GM12864 (cell line): ENCODE data around the gene LTBP1.

Experiments
- DNase-seq: peaks from one replicate; pipeline ENCODE4 v3.0.0-alpha.2; 2011; ENCODE audit warnings: low read depth
- H3K4me3 ChIP-seq: 2 replicates; pipeline ENCODE4 v1.5.1; 2011; ENCODE audit warnings: mild to moderate bottlenecking, low read depth, low read length, control low read depth
- TF ChIP-seq, protein P1 (sequence below): IDR thresholded peaks from 2 replicates; pipeline ENCODE4 v1.5.1; 2011; ENCODE audit warnings: low read depth, mild to moderate bottlenecking, moderate library complexity, low read length, control low read depth, inconsistent platforms; ENCODE audit errors: missing control alignments

Gene LTBP1

DNA sequence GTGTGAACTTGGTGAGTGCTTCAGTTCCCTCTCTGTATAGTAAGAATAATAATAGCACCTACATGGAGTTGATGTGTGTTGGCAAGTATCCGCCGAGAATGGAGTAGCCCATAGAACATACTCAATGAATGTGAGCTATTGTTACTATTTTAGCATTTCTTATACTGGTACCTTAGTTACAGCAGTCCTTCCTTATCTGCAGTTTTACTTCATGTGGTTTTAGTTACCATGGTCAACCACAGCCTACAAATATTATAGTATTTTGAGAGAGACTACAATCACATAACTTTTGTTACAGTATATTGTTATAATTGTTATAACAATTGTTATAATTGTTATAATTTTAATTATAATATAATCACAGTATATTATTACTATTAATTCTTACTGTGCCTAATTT, 377.2 kb downstream of the LTBP1 start:
- H3K4me3 ChIP-seq, result no peak overlapping the region
- DNase-seq, result no peak
- TF ChIP-seq, protein P1, sequence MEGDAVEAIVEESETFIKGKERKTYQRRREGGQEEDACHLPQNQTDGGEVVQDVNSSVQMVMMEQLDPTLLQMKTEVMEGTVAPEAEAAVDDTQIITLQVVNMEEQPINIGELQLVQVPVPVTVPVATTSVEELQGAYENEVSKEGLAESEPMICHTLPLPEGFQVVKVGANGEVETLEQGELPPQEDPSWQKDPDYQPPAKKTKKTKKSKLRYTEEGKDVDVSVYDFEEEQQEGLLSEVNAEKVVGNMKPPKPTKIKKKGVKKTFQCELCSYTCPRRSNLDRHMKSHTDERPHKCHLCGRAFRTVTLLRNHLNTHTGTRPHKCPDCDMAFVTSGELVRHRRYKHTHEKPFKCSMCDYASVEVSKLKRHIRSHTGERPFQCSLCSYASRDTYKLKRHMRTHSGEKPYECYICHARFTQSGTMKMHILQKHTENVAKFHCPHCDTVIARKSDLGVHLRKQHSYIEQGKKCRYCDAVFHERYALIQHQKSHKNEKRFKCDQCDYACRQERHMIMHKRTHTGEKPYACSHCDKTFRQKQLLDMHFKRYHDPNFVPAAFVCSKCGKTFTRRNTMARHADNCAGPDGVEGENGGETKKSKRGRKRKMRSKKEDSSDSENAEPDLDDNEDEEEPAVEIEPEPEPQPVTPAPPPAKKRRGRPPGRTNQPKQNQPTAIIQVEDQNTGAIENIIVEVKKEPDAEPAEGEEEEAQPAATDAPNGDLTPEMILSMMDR, result no peak

DNA sequence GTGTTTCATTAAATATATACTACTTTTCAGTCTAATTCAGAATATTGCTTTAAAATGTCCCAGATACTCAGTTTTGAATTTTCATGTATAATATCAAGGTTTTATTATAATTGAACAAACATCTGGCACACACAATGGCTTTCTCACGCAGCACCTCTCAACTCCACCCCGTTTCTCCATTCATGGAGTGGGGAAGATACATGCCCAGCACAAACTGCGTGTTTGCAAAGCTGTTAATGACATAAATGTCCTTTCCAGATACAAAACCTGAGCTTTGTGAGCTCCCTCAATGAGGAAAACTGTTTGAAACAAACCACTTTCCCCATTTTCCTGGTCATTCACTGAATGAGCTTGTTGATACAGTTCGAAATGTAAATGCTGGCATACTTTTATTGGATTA, 379.3 kb downstream of the LTBP1 start:
- no peak overlapping the region for H3K4me3 ChIP-seq
- DNase-seq, result no peak
- TF ChIP-seq, protein P1, result no peak

DNA sequence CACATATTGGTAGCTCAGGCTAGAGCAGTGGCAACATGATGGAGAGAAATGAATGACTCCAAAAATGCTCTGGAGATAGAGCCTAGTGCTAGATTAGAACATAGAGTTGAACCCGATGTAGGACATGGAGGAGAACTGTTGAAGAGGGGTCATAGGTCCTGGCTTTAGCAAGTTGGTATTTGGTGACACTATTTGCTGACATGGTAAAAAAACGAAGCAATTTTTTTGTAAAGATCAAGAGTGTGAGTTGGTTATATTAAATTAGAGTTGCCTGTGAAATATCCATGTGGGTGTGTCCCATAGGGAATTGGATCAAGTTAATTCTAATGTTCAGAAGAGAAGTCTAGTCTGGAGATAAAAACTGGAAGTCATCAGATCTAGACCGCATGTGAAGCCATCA, 386.7 kb downstream of the LTBP1 start:
- TF ChIP-seq, protein P1, result no peak
- no peak overlapping the region for H3K4me3 ChIP-seq
- no peak for DNase-seq

DNA sequence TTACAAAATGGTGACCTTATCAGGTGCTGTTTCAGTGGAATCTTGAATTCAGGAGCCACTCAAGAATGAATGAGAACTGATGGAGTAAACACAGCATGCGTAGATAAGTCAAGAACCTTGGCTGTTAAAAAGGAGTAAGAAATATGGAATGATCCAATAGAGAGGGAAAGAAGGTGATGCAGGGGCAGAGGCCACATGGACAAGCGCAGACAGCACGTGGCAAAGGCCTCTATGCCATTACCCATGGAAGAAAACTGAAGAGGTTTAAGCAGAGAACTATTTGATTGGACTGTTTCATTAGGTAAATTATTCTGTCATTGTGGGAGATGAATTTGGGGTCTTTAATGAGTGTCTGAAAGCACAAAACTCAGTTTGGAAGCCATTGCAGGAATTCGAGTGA, 387.3 kb downstream of the LTBP1 start:
- TF ChIP-seq, protein P1, result no peak
- no peak for DNase-seq
- no peak overlapping the region for H3K4me3 ChIP-seq

DNA sequence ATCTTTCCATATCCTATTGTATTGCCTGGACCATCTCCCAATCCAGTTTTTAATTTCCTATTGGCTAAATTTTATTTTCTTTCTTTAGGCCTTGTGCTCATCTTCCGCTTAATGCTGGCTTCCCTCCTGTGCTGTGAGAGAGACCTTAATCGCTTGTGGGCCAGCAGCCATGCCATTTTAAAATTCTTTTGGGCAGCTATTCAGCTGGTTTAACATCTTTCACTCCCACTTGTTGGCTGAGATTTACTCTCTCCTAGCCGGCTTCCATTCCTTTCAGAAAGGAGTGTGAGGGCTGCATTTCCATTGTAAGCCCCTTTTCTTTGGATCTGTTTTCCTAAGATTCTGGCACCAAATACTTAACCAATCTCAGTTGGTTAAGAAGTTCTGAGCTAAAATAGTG, 388.8 kb downstream of the LTBP1 start:
- TF ChIP-seq, protein P1, result no peak
- H3K4me3 ChIP-seq, result no peak overlapping the region
- no peak for DNase-seq

DNA sequence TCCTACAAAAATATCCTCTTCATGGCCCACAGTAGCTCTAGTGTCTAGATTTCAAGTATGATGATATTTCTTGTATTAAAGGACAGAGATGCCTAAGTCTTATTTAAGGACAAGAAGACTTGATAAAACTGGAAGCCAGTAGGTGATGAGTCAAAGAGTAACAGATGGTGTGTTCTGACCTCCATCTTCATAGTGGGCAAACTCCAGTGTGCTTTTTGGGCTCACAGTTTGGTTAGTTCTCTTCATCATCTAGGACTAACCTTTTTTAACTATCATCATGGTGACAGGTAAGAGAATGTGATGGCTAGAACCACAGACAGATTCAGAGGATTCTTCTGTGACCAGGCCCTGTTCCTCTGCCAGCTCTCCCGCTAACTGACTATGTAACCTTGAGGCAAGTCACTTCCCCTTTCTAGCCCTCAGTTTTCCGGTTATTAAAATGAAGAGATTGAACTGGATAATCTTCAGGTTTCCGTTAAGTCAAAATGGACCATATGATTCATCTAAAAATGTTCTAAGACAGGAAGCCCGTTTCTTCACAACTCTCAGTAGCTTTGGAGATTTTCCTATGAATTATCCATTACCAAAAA, 389.4 kb downstream of the LTBP1 start:
- TF ChIP-seq, protein P1, result no peak
- DNase-seq, result no peak

DNA sequence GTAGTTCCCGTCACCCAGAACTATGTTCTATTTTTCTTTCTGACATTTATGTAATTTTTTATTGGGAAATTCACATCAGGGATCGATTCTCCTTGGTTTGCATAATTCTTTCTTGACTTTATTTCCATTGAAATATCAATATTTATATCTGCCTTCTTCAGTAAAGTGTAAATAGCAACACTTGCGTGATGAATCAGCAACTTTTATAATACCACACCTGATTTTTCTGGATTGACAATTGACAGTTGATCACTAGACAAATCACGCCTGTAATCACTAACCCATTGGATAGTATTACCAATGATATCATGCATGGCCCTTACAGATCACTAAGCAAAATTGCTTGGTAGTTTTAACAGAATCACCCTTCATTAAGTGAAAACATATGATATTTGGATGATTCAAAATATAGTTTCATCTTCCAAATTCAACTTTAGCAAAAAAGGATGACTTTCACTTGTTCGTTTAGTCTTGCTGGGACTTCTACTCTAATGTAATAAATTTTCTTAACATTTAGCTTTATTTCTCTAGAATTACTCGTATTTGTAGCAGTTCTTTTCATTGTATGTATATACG, 390.7 kb downstream of the LTBP1 start:
- TF ChIP-seq, protein P1, result no peak
- no peak for DNase-seq
- no peak overlapping the region for H3K4me3 ChIP-seq

More for the DNA sequence above, 389.4 kb downstream of the LTBP1 start:
- no peak overlapping the region for H3K4me3 ChIP-seq
